Colonic mucosa (tissue), 4 donors: ENCODE data around the gene NAP1L4. TPM values are rescaled to one million over a fixed set of nuclear protein-coding genes. Genes with fewer than 3 reads are reported as not detected.
A peak's percentile ranks its signal among the peaks of the same experiment; 100 is the strongest.

Experiments
- DNase-seq: peaks from one replicate; pipeline ENCODE4 v3.0.0-alpha.2; 2020
- H3K27ac ChIP-seq: fragments of 200-600 bp; one replicate; pipeline ENCODE4 v1.8.0; 2021
- H3K27me3 ChIP-seq: fragments of 200-600 bp; one replicate; pipeline ENCODE4 v1.8.0; 2021
- H3K36me3 ChIP-seq: fragments of 200-600 bp; one replicate; pipeline ENCODE4 v1.8.0; 2021
- H3K4me1 ChIP-seq: fragments of 200-600 bp; one replicate; pipeline ENCODE4 v1.8.0; 2021; ENCODE audit warnings: mild to moderate bottlenecking
- H3K4me3 ChIP-seq: fragments of 200-600 bp; one replicate; pipeline ENCODE4 v1.8.0; 2021
- H3K9ac ChIP-seq, 2 donors: one replicate each; pipeline ENCODE4 v1.7.0; 2013; ENCODE audit warnings: control low read depth in 2 of 2, low read depth in 2 of 2, low read length in 2 of 2
- H3K9me3 ChIP-seq: fragments of 200-600 bp; one replicate; pipeline ENCODE4 v1.8.0; 2021
- intact Hi-C: fragments of 100-400 bp; cut with DNase I; formaldehyde crosslinking; loops from one replicate; pipeline ENCODE4 v1.14.1; 2022
- total RNA-seq, 2 donors: library from RNA; stranded (reverse); fragmentation: NEBNext Ultra II Directional in 1 of 2; extraction: Animal tissue kit (Norgen Biotek cat#: 25700) in 1 of 2; gene quantifications; one replicate each; pipeline ENCODE4 v1.2.1, GENCODE V29; 2021
- TF ChIP-seq, protein P1 (sequence below): fragments of 200-600 bp; IDR thresholded peaks from one replicate; pipeline ENCODE4 v1.8.0; 2022; ENCODE audit warnings: antibody characterized with exemption, mild to moderate bottlenecking
- donor health status: healthy.
- donor health status: DM: no; HTN: no; CAD: no.
- donor health status: DM: no; HTN: no; CAD: no.

The NAP1L4 gene
- total RNA-seq, 2 donors from 2014 or later, result 96.1 to 134 TPM

DNA sequence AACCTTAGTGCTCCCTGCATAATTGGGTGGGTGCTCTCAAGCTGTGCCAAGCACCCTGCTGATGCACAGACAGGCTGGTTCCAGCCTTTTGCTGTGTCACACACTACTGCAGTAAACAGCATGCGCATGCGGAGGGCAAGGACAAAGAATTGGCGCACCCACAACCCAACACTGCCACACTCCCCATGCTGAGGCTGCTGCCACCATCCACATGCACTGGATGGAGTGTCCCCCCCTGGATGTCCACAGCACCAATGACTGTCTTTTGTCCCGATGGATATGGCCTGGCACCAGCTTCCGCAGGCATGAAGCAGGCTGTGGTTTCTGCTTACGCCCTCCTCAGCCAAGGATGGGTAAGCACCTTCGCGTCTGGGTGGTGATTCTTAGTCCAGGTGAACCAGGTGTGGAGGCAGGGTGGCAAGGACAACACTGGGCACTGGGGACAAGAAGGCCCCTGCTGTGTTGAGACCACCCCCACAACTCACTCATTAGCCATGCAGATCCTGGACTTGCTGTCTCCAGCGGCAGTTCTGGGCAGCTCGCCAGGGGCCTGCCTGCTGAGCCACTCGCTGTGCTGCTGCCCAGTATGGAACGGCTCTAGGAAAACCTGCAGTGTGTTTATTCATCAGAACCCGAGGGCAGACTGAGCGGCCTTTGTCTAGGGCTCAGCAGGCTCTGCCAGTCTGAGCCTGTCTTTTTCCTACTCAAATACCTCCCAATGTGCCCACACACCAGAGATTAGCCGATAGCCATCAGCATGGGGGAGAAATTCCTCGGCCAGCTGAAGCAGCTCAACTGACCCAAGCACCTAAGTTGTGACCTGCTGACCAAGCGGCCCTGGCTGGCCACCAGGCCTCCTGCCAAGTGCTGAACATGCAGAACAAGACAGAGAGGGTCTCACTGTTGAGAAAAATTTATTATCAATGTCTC is 8.2 kb upstream of the NAP1L4 start:
- no peak overlapping the region for H3K4me3 ChIP-seq
- H3K27me3 ChIP-seq, result no peaks in the 10 kb centered on the region
- no peak overlapping the region for H3K9ac ChIP-seq
- intact Hi-C loops, result no loop called here
- no peaks in the 10 kb centered on the region for H3K36me3 ChIP-seq
- no peaks in the 10 kb centered on the region for H3K4me1 ChIP-seq
- H3K27ac ChIP-seq, result no peak overlapping the region
- DNase-seq, result no peak
- no peaks in the 10 kb centered on the region for H3K9me3 ChIP-seq
- TF ChIP-seq, protein P1, sequence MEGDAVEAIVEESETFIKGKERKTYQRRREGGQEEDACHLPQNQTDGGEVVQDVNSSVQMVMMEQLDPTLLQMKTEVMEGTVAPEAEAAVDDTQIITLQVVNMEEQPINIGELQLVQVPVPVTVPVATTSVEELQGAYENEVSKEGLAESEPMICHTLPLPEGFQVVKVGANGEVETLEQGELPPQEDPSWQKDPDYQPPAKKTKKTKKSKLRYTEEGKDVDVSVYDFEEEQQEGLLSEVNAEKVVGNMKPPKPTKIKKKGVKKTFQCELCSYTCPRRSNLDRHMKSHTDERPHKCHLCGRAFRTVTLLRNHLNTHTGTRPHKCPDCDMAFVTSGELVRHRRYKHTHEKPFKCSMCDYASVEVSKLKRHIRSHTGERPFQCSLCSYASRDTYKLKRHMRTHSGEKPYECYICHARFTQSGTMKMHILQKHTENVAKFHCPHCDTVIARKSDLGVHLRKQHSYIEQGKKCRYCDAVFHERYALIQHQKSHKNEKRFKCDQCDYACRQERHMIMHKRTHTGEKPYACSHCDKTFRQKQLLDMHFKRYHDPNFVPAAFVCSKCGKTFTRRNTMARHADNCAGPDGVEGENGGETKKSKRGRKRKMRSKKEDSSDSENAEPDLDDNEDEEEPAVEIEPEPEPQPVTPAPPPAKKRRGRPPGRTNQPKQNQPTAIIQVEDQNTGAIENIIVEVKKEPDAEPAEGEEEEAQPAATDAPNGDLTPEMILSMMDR, result no peak

DNA sequence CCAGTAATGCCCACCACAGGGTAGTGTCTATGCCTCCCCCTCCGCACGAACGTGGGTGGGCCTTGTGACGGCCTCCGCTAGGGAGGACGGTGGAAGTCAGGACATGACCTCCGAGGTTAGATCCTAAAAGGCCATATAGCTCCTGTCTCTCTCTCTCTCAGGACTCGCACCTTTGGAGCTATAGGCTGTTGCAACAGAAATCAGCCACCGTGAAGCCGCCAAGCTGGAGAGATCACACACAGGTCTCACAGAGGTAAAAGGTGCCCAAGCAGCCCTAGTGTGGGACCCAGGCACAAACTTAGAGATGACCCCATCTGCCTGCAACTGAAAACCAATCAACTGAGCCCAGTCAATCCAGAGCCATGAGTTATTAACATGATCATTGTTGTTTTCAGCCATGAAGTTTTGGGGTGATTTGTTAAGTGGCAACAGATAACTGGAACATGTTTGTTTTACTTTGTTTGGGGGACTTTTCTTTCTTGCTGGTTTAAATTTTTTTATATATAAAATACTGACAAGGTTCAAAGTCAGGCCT is 7.4 kb upstream of the NAP1L4 start:
- TF ChIP-seq, protein P1, result no peak
- DNase-seq, result no peak
- Histone ChIP-seq H3K4me3 (no peak overlapping the region), H3K27me3 (no peaks in the 10 kb centered on the region), H3K9me3 (no peaks in the 10 kb centered on the region), H3K27ac (no peak overlapping the region), H3K4me1 (no peaks in the 10 kb centered on the region), H3K9ac (no peak overlapping the region), H3K36me3 (no peaks in the 10 kb centered on the region)
- intact Hi-C loops, result no loop called here

DNA sequence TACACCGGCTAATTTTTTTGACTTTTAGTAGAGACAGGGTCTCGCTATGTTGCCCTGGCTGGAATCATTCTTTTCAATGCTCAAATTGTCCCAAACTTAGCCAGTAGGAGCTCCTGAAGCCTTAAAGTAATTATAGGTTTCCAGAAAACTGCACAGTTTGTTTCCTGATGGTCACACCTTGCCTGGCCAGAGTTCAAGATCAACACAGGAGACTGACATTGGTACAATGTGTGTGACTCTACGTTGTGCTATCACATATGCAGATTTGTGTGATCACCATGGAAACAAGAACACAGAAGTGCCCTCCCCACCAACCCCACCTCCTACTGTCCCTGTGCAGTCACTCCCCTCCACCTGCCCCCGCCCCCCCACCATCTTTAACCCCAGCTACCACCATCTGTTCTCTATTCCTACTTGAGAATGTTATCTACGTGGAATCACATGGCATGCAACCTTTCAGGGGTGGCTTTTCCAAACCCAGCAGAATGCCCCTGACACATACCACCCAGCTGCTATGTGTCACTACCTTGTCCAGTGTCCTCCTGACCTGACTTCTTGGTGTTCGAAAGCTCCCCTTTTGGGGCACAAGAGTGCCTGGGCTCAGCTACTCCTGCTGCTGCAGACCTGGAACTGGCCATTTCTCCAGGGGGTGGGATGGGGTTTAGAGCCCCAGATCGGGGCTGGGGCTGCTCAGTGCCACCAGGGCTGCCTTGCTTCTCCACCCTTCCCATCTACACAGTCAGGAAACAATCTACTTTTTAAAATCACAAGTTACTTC is 6.1 kb upstream of the NAP1L4 start:
- Histone ChIP-seq H3K4me1 (no peaks in the 10 kb centered on the region), H3K9me3 (no peaks in the 10 kb centered on the region), H3K9ac (no peak overlapping the region), H3K4me3 (no peak overlapping the region), H3K36me3 (no peaks in the 10 kb centered on the region), H3K27ac (no peak overlapping the region), H3K27me3 (no peaks in the 10 kb centered on the region)
- TF ChIP-seq, protein P1, result no peak
- intact Hi-C loops, result no loop called here
- peak; percentile 55 for DNase-seq

DNA sequence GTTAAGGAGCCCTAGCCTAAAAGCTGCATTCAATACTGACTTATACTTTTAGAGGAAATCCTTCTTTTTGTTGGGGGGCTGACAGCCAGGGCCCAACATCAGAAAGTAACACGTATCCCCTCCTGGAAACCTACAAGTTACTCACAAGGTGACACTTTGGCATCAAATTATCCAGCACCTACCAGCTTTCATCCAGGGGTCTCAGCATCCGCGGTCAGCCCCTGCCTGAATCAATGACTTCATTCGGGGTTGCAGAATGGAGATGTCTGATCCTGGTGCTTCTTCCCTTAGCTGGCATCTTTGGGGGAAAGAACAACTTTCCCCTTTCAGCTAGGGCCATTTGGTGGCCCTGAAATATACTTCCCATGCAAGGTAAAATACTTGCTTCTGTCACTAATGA is 5.3 kb upstream of the NAP1L4 start:
- Histone ChIP-seq H3K36me3 (no peaks in the 10 kb centered on the region), H3K27ac (no peak overlapping the region), H3K27me3 (no peaks in the 10 kb centered on the region), H3K4me3 (no peak overlapping the region), H3K4me1 (peaks cover 5% of the 10 kb centered on the region), H3K9ac (no peak overlapping the region), H3K9me3 (no peaks in the 10 kb centered on the region)
- TF ChIP-seq, protein P1, result no peak
- intact Hi-C loops, result no loop called here
- DNase-seq, result no peak

DNA sequence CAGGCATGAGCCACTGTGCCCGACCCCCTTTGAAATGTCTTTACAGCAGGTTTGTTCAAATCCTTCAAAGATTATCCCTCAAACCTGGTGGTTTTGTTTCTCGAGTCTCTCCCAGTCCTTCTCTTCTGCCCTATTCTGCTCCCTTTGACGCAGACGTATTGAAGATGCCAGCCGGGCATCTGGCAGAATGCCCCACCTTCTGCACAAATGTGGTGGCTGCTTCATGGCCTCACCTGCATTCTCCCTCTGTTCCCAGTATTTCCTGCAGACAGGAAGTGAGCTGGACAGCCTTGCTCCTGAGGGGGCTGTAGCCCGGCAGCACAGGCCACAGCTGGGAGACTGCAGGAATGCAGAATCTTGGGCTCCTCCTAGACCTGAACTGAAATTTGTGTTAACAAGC is 4.8 kb upstream of the NAP1L4 start:
- no peak overlapping the region for H3K4me3 ChIP-seq
- no peak for DNase-seq
- H3K4me1 ChIP-seq, result peaks cover 5% of the 10 kb centered on the region
- TF ChIP-seq, protein P1, result no peak
- H3K27me3 ChIP-seq, result no peaks in the 10 kb centered on the region
- no peaks in the 10 kb centered on the region for H3K36me3 ChIP-seq
- no peak overlapping the region for H3K27ac ChIP-seq
- intact Hi-C loops, result no loop called here
- H3K9ac ChIP-seq, result no peak overlapping the region
- H3K9me3 ChIP-seq, result no peaks in the 10 kb centered on the region
